Stimulated activated CD8-positive, alpha-beta memory T cell treated with anti-CD3 and anti-CD28 coated beads, Interleukin-4, amount 100 ng/mL, for 48 hours (primary cell): Measurements from ENCODE around the gene CSH1.
A peak's percentile ranks its signal among the peaks of the same experiment; 100 is the strongest.
"Not testable (repeated sequence)": the region's sequence is repeated elsewhere in the genome, so short reads cannot be mapped to it uniquely, and the experiment has no call there.

Experiments used
- DNase-seq: peaks from one replicate; pipeline ENCODE4 v3.0.0-alpha.2; 2020

Gene CSH1

GRCh38 chr17:63898899-63899798 is 2.8 kb upstream of the CSH1 start:
- peak; percentile 41 for DNase-seq

GRCh38 chr17:63894821-63895220 is 1.6 kb downstream of the CSH1 start:
- DNase-seq, result not testable (repeated sequence)

- DNase-seq, result not testable (repeated sequence)
Measured at GRCh38 chr17:63894021-63894420, 2.4 kb downstream of the CSH1 start.

- DNase-seq, result not testable (repeated sequence)
Measured at GRCh38 chr17:63892316-63893037, 3.9 kb downstream of the CSH1 start.

GRCh38 chr17:63889026-63889848 is 7.1 kb downstream of the CSH1 start:
- not testable (repeated sequence) for DNase-seq

GRCh38 chr17:63885119-63885518 is 11.3 kb downstream of the CSH1 start:
- DNase-seq, result not testable (repeated sequence)

- not testable (repeated sequence) for DNase-seq
Measured at GRCh38 chr17:63882626-63883126, 13.7 kb downstream of the CSH1 start.

- DNase-seq, result peak; percentile 79
Measured at GRCh38 chr17:63881935-63882601, 14.3 kb downstream of the CSH1 start, which contains the start of gene GH2. TSS of gene GH2 (minus strand) at chr17:63881944. CDS start at chr17:63881801, 143 bp downstream.

- DNase-seq, result not testable (repeated sequence)
Measured at GRCh38 chr17:63881337-63881736, 15.0 kb downstream of the CSH1 start.

- no peak for DNase-seq
Measured at GRCh38 chr17:63880706-63881105, 15.7 kb downstream of the CSH1 start.

GRCh38 chr17:63878413-63878812 is 18.0 kb downstream of the CSH1 start:
- not testable (repeated sequence) for DNase-seq

GRCh38 chr17:63874693-63875092 is 21.7 kb downstream of the CSH1 start:
- not testable (repeated sequence) for DNase-seq

- not testable (repeated sequence) for DNase-seq
Measured at GRCh38 chr17:63874061-63874626, 22.2 kb downstream of the CSH1 start.

- DNase-seq, result not testable (repeated sequence)
Measured at GRCh38 chr17:63873577-63873976, 22.8 kb downstream of the CSH1 start, which contains the start of gene CSH2. TSS of gene CSH2 (minus strand) at chr17:63873677. CDS start at chr17:63873614, 63 bp downstream.

GRCh38 chr17:63871646-63872365 is 24.6 kb downstream of the CSH1 start:
- not testable (repeated sequence) for DNase-seq

GRCh38 chr17:63870292-63870665 is 26.1 kb downstream of the CSH1 start:
- DNase-seq, result not testable (repeated sequence)

- not testable (repeated sequence) for DNase-seq
Measured at GRCh38 chr17:63869491-63870291, 26.7 kb downstream of the CSH1 start.

- not testable (repeated sequence) for DNase-seq
Measured at GRCh38 chr17:63866625-63867024, 29.7 kb downstream of the CSH1 start.

GRCh38 chr17:63859257-63859656 is 37.1 kb downstream of the CSH1 start:
- DNase-seq, result no peak

GRCh38 chr17:63856425-63856824 is 39.9 kb downstream of the CSH1 start:
- DNase-seq, result not testable (repeated sequence)
